GM23338 (cell line): ENCODE results near the gene PRMT1. TPM values are rescaled to one million over a fixed set of nuclear protein-coding genes. Genes with fewer than 3 reads are reported as not detected.

ENCODE experiments used
- ATAC-seq: fragments of 200-7000 bp; cut with Tn5 transposase; 3 replicates; pipeline ENCODE4 v1.9.1; 2020
- DNase-seq: peaks from one replicate; pipeline ENCODE4 v3.0.0-alpha.2; 2015; ENCODE audit warnings: low spot score
- H2AFZ ChIP-seq: fragments of 200-600 bp; sonication (generic); 2 replicates; pipeline ENCODE4 v1.8.0; 2016; ENCODE audit warnings: antibody characterized with exemption, mild to moderate bottlenecking, moderate library complexity
- H3F3A ChIP-seq: fragments of 200-600 bp; sonication (generic); replicated peaks from 2 replicates; pipeline ENCODE4 v1.8.0; 2017; ENCODE audit warnings: antibody characterized with exemption, mixed run types, low read depth
- H3K27ac ChIP-seq: fragments of 200-600 bp; sonication (generic); 2 replicates; pipeline ENCODE4 v1.6.1; 2016; ENCODE audit warnings: low read depth
- H3K27me3 ChIP-seq: fragments of 200-600 bp; sonication (generic); 2 replicates; pipeline ENCODE4 v1.8.0; 2016; ENCODE audit warnings: mild to moderate bottlenecking, mixed run types, moderate library complexity; ENCODE audit not compliant: insufficient read depth
- H3K36me3 ChIP-seq: fragments of 200-600 bp; sonication (generic); 2 replicates; pipeline ENCODE4 v1.8.0; 2016; ENCODE audit warnings: mild to moderate bottlenecking; ENCODE audit not compliant: insufficient read depth
- H3K4me1 ChIP-seq: fragments of 200-600 bp; sonication (generic); 2 replicates; pipeline ENCODE4 v1.8.0; 2016; ENCODE audit warnings: mild to moderate bottlenecking, moderate library complexity; ENCODE audit not compliant: insufficient read depth
- H3K4me2 ChIP-seq: fragments of 200-600 bp; sonication (generic); 2 replicates; pipeline ENCODE4 v1.7.1; 2017; ENCODE audit warnings: mixed run types
- H3K4me3 ChIP-seq: fragments of 200-600 bp; sonication (generic); 2 replicates; pipeline ENCODE4 v1.6.1; 2016; ENCODE audit warnings: mixed run types
- H3K79me2 ChIP-seq: fragments of 200-600 bp; sonication (generic); replicated peaks from 2 replicates; pipeline ENCODE4 v1.8.0; 2017; ENCODE audit warnings: mild to moderate bottlenecking; ENCODE audit not compliant: insufficient read depth
- H3K9me2 ChIP-seq: fragments of 200-600 bp; sonication (generic); 2 replicates; pipeline ENCODE4 v1.8.0; 2017; ENCODE audit not compliant: insufficient read depth
- H4K20me1 ChIP-seq: fragments of 200-600 bp; sonication (generic); replicated peaks from 2 replicates; pipeline ENCODE4 v1.8.0; 2017; ENCODE audit warnings: mild to moderate bottlenecking; ENCODE audit not compliant: insufficient read depth
- H3K27ac Mint-ChIP-seq: 2 replicates; pipeline ENCODE4 v1.8.0; 2020; ENCODE audit warnings: inconsistent platforms, mild to moderate bottlenecking, moderate library complexity, mixed read lengths
- H3K27me3 Mint-ChIP-seq: 3 replicates; pipeline ENCODE4 v1.8.0; 2022; ENCODE audit warnings: low read depth, mild to moderate bottlenecking, moderate library complexity, mixed read lengths, inconsistent platforms; ENCODE audit not compliant: insufficient read depth, poor library complexity
- H3K36me3 Mint-ChIP-seq: 3 replicates; pipeline ENCODE4 v1.8.0; 2021; ENCODE audit warnings: low read depth, mild to moderate bottlenecking, inconsistent platforms, moderate library complexity, mixed read lengths
- H3K4me1 Mint-ChIP-seq: 3 replicates; pipeline ENCODE4 v1.8.0; 2020; ENCODE audit warnings: mild to moderate bottlenecking, inconsistent platforms, mixed read lengths
- H3K4me3 Mint-ChIP-seq: 3 replicates; pipeline ENCODE4 v1.8.0; 2021; ENCODE audit warnings: moderate library complexity, mild to moderate bottlenecking, inconsistent platforms, mixed read lengths
- H3K9me3 Mint-ChIP-seq: 3 replicates; pipeline ENCODE4 v1.8.0; 2020; ENCODE audit warnings: moderate library complexity, mild to moderate bottlenecking, inconsistent platforms, mixed read lengths
- CREB1 ChIP-seq: fragments of 250-450 bp; sonication (Bioruptor Pico); IDR thresholded peaks from 2 replicates; pipeline ENCODE4 v1.5.0; 2020; ENCODE audit warnings: low read depth, mild to moderate bottlenecking, moderate library complexity
- CTCF ChIP-seq, 2 experiments: fragments of 200-600 bp in 1 of 2; sonication (generic) in 1 of 2; conservative IDR thresholded peaks; 2 replicates each; pipeline versions ENCODE4 v1.5.1 to v1.6.1; 2016 to 2017; ENCODE audit warnings: antibody characterized with exemption in 2 of 2, low read depth in 2 of 2, mild to moderate bottlenecking in 2 of 2, moderate library complexity in 1 of 2
- ETS1 ChIP-seq: IDR thresholded peaks from 2 replicates; pipeline ENCODE4 v1.6.1; 2016; ENCODE audit warnings: antibody characterized with exemption
- EZH2 ChIP-seq: fragments of 200-600 bp; sonication (generic); IDR thresholded peaks from one replicate; pipeline ENCODE4 v1.8.0; 2017; ENCODE audit warnings: antibody characterized with exemption, mild to moderate bottlenecking, low read depth; ENCODE audit not compliant: unreplicated experiment
- EZH2phosphoT487 ChIP-seq: fragments of 200-600 bp; sonication (generic); IDR thresholded peaks from one replicate; pipeline ENCODE4 v1.8.1; 2018; ENCODE audit warnings: antibody characterized with exemption; ENCODE audit not compliant: unreplicated experiment
- JUNB ChIP-seq: IDR thresholded peaks from one replicate; pipeline ENCODE4 v1.6.1; 2016; ENCODE audit warnings: antibody characterized with exemption; ENCODE audit not compliant: unreplicated experiment
- NANOG ChIP-seq: IDR thresholded peaks from 2 replicates; pipeline ENCODE4 v1.6.1; 2016; ENCODE audit warnings: antibody characterized with exemption, borderline replicate concordance
- POLR2AphosphoS5 ChIP-seq: IDR thresholded peaks from 2 replicates; pipeline ENCODE4 v1.6.1; 2016; ENCODE audit warnings: antibody characterized with exemption, low read depth
- REST ChIP-seq: IDR thresholded peaks from one replicate; pipeline ENCODE4 v1.6.1; 2018; ENCODE audit warnings: antibody characterized with exemption; ENCODE audit not compliant: unreplicated experiment
- STAT1 ChIP-seq: IDR thresholded peaks from one replicate; pipeline ENCODE4 v1.6.1; 2016; ENCODE audit warnings: antibody characterized with exemption; ENCODE audit not compliant: unreplicated experiment
- ZNF114 ChIP-seq: fragments of 250-450 bp; sonication (Bioruptor Pico); IDR thresholded peaks from 2 replicates; pipeline ENCODE4 v1.5.0; 2020; ENCODE audit warnings: mild to moderate bottlenecking, moderate library complexity
- ZNF331 ChIP-seq: fragments of 250-450 bp; sonication (Bioruptor Pico); IDR thresholded peaks from 2 replicates; pipeline ENCODE4 v1.5.0; 2020; ENCODE audit warnings: low read depth, mild to moderate bottlenecking, moderate library complexity
- ZNF462 ChIP-seq: fragments of 250-450 bp; sonication (Bioruptor Pico); IDR thresholded peaks from 2 replicates; pipeline ENCODE4 v1.5.0; 2020; ENCODE audit warnings: mild to moderate bottlenecking, moderate library complexity
- polyA plus RNA-seq: library from polyadenylated mRNA; unstranded; fragments of >200 nt; fragmentation: Nextera tagmentation; extraction: Ambion mirVana; gene quantifications from 2 replicates; pipeline ENCODE4 v1.2.1, GENCODE V29; 2016
- total RNA-seq: library from RNA; depleted of rRNA; stranded (reverse); fragments of >200 nt; shearing (Covaris generic); gene quantifications from 2 replicates; pipeline ENCODE4 v1.2.3, GENCODE V29; 2014

The PRMT1 gene
- total and polyA plus RNA-seq, 2 experiments from 2014 or later = 590 to 700 TPM

GRCh38 chr19:49682274-49682673 lies 5.2 kb downstream of the PRMT1 start:
- Mint-ChIP-seq H3K4me3 (no peak overlapping the region), H3K4me1 (peaks cover 39% of the 10 kb centered on the region), H3K9me3 (no peaks in the 10 kb centered on the region), H3K27me3 (peaks cover 36% of the 10 kb centered on the region), H3K27ac (no peak overlapping the region; the same call in 1 of the 2 replicates), H3K36me3 (peaks cover 59% of the 10 kb centered on the region)
- H3K27ac ChIP-seq = peak overlapping the region; percentile 39; the same call in 1 of the 2 replicates
- no peak overlapping the region for H3K4me3 ChIP-seq
- peaks cover 55% of the 10 kb centered on the region for H3F3A ChIP-seq
- no peak overlapping the region for H3K4me2 ChIP-seq
- peaks cover 26% of the 10 kb centered on the region for H3K4me1 ChIP-seq
- peaks cover 44% of the 10 kb centered on the region for H3K36me3 ChIP-seq
- no peak for DNase-seq
- no peak for TF ChIP-seq NANOG
- TF ChIP-seq ETS1 = no peak
- no peak for TF ChIP-seq EZH2phosphoT487
- TF ChIP-seq REST = no peak
- no peak for TF ChIP-seq ZNF331 (CRISPR knock-in tag)
- no peak for TF ChIP-seq EZH2
- TF ChIP-seq CREB1 (CRISPR knock-in tag) = no peak
- no peak for TF ChIP-seq POLR2AphosphoS5
- no peak for TF ChIP-seq ZNF114 (CRISPR knock-in tag)
- no peak for TF ChIP-seq STAT1
- no peak for TF ChIP-seq ZNF462 (CRISPR knock-in tag)
- TF ChIP-seq CTCF (conservative IDR thresholded peaks at IDR 0.05; ENCODE audit: low read depth in 2 of 2) = no peak
- no peak for TF ChIP-seq JUNB
- H3K79me2 ChIP-seq = peaks cover 66% of the 10 kb centered on the region
- H4K20me1 ChIP-seq = peaks cover 57% of the 10 kb centered on the region
- ATAC-seq = no peak
- H3K9me2 ChIP-seq = no peaks in the 10 kb centered on the region
- H3K27me3 ChIP-seq = no peaks in the 10 kb centered on the region
- no peak overlapping the region for H2AFZ ChIP-seq
